GM21367 (cell line): ENCODE measurements around the gene CR1.
"Not testable (repeated sequence)": the region's sequence is repeated elsewhere in the genome, so short reads cannot be mapped to it uniquely, and the experiment has no call there.

Experiments
- ATAC-seq: cut with Tn5 transposase; IDR thresholded peaks from one replicate; pipeline ENCODE4 v1.9.1; 2021; ENCODE audit not compliant: unreplicated experiment

CR1 gene

DNA sequence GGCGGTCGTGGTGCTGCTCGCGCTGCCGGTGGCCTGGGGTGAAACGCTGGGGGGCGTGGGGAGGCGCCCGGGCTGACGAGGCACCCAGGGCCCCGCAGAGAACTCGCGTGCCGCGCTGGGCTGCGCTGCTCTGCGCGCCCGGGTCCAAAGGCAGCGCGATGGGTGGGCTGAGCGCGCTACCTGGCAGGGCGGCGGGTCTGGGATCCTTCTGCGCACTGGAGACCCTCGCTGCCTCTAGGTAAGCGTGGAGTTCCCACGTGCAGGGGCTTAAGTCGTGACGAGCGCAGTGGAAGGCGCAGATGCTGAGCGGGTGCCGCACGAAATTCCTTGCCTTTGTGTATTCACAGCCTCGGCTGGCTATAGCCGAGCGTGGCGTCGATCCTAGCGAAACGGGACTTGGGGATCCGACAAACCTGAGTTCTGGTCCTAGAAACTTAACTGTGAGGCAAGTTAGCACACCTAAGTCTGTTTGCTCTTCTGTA is 173.6 kb downstream of the CR1 start:
- ATAC-seq = no peak

DNA sequence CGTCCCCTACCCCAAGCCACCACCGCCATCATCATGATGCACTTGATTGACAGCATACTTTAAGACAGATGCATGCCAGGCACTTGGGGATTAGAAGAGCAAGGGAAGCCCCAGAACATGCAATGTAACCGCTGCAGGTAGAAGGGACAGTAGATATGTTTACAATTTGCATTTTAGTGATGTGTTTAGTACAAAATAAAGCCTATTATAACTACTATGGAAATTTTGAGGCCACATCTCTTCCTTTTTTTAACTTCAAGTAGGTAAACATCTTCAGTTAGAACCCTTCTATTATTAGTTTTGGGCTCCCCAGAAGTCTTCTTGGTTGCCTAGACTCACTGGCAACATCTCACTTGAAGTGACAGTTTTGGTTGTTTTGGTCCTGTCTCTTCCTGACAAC is 174.2 kb downstream of the CR1 start:
- peak; percentile 77 for ATAC-seq

DNA sequence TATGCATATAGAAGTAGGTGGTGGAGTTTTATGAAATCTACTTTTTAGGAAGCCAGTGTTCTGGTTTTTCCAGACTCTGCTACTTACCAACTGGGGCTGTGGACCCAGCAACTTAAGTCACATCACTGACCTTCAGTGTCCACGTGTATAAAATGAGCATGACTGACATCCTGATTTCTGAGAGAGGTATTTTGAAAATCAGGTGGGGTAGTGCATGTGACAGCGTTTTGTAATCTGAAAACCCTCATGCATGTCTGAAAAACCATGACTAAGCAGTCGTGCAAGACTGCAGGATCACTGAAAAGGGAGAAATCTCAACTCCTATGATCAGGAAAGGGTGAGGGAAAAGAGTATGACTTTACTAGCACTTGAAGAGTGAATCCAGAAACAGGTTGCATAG is 175.0 kb downstream of the CR1 start:
- no peak for ATAC-seq

DNA sequence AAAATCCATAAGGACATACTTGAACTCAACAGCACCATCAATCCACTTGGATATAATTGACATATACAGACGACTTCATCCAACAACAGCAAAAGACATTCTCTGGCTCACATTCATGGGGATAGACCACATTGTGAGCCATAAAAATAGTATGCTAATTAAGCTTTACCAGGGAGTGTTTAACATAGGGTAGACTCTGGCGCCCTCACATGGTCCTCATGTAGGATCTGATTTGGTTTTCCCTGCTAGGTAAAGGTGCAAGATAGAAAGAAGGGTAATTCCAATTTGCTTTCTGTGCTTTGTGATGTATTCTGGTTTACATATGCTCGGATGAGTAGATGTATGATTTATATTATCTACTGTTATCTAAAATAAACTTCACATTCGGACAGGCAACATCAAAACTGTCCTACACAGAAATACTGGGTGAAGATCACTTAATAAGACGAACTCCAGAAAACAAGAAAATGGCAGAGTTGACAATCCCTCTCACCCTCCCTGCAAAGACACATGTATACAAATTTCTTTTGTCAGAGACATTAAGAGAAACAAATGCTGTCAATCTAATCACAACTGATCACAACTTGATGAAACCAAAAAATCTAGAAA is 176.7 kb downstream of the CR1 start:
- no peak for ATAC-seq

DNA sequence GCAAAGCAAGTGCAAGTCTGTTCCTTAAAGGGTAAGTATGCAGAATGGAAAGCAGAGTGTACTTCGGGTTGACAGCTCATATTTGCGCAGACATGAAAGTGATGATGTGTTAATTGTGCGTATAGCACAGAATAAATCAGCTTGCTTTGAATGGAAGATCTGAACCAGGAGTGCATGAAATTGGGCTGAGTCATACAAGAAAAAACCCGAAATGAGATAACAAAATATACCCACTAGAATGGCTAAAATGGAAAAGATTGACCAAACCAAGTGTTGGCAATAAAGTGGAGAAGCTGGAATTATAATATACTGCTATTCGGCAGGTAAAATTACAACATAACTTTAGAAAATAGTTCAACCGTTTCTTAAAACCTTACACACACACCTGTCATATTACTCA is 177.4 kb downstream of the CR1 start:
- ATAC-seq = no peak

DNA sequence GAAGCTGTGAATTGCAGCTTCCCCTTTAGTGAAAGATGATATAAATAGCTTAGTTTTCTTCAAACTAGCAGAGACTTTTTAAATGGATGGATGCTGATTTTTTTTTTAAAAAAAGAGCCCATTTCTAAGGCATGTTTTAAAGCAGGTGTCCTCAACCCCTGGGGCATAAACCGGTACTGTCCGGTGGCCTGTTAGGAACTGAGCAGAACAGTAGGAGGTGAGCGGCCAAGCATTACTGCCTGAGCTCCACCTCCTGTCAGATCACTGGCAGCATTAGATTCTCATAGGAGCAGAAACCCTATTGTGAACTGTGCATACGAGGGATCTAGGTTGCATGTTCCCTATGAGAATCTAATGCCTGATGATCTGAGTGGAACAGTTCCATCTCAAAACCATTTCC is 180.2 kb downstream of the CR1 start:
- ATAC-seq = no peak

DNA sequence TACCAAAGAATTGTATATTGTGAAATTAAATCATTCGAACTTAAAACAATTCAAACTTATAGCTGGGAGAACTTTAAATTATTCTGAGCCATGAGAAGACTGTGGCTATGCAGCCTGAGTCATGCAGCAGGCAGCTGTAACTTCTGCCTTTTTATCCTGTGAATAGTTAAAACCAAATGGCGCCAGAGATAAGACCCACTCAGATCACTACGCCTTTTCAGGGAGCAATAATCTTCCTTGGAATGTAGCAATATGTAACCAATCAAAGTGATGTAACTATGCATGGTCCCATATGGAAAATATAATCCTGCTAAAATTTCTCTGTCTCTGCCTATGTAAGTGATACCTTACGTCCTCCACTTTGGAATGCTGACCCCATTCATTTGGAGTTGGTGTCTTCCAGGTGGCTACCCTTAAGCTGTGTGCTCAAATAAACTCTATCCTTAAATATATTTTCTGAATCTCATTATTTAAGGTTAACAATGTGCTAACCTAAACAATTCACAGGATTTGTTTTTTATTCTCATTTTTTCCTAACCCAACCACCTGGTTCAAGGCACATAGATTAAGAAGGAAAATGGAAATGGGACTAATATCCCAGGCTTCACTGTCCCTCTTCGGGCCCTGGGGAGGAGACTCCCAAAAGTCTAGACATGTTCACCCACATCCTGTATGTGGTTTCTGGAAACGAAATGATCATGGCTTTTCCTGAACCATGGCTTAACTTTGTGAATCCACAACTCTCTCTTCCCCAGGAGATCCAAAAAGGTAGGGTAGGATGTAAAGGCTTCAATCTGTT is 184.8 kb downstream of the CR1 start:
- not testable (repeated sequence) for ATAC-seq

DNA sequence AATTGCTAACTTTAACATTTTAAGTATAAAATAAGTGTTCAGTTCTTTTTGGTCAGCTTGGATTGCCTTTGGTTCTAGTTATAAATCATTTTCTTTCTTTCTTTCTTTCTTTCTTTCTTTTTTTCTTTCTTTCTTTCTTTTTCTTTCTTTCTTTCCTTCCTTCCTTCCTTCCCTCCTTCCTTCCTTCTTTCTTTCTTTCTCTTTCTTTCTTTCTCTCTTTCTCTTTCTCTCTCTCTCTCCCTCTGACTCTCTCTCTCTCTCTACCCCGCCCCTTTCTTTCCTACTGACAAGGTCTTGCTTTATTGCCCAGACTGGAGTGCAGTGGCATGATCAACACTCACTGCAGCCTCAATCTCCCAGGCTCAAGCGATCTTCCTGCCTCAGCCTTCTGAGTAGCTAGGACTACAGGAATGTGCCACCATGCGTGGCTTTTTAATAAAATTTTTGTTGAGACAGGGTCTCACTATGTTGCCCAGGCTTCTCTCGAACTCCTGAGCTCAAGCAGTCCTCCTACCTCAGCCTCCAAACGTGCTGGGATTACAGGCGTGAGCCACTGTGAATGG is 187.0 kb downstream of the CR1 start:
- ATAC-seq = not testable (repeated sequence)

DNA sequence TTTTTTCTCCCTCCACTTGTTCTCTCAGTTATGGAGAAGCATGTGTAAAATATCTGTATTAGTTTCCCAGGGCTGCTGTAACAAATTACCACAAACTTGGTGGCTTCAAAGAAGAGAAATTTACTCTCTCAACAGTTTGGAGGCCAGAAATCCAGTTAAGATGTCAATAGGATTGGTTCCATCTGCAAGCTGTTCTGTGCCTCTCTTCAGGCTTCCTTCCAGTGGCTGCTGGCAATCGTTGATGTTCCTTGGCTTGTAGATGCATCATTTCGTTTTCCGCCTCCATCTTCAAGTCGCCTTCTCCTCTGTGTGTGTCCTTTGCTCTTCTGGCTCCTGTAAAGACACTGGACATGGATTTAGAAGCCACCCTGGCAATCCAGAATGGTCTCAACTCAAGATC is 194.6 kb downstream of the CR1 start:
- not testable (repeated sequence) for ATAC-seq

DNA sequence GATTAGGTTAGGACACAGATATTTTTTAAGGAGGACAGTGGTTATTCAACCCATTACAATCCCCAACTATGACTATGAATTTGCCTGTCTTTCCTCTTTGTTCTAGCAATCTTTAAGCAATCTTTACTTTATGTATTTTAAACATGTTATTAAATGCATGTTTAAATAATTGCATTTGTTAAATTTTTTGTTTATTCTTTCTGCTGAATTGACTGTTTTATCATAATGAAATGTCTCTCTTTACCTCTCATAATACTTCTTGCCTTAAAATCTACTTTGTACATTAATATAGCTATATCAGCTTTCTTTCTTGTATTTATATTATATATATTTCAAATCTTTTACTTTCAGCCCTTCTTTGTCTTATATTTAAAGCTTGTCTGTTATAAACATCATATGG is 195.1 kb downstream of the CR1 start:
- ATAC-seq = no peak
